HG03457 (cell line): ENCODE data around the gene VAV2.

Experiments
- ATAC-seq: cut with Tn5 transposase; IDR thresholded peaks from one replicate; pipeline ENCODE4 v1.9.1; 2021; ENCODE audit warnings: moderate number of reproducible peaks; ENCODE audit not compliant: unreplicated experiment

Gene VAV2

GRCh38 chr9:133824106-133824801, 167.9 kb downstream of the VAV2 start:
- ATAC-seq: no peak

GRCh38 chr9:133823189-133824105, 168.7 kb downstream of the VAV2 start:
- no peak for ATAC-seq

DNA sequence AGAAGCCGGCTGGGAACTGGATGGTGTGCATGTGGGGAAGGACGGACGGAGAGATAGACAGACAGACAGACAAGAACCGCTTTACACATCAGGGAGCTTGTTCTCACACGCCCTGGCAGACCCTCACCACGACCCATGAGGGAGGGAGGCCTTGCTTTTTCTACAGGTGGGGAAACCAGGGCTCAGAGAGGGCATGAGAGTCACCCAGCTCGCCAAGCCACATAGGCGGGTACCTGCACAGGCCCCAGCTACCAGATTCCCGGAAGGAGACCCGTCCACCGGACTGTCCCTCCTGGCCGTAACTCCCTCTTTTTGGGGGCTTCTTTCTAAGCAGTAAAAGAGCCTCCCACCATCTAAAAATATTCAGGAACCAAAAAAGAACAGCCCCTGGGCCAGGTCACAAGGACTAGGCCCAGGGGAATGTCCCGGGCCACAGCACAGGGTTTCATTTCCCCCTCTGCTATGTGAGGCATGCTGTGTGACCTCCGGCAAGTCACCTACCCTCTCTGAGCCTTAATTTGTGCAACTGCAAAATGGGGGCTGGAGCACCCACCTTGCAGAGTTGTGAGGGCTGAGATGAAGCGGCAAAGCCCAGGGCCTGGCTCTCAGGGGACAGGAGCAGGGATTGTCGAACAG, 169.6 kb downstream of the VAV2 start:
- ATAC-seq: no peak

GRCh38 chr9:133821601-133822429, 170.3 kb downstream of the VAV2 start:
- ATAC-seq: no peak

- ATAC-seq: no peak
These were observed 172.2 kb downstream of the VAV2 start for GRCh38 chr9:133819923-133820322.

DNA sequence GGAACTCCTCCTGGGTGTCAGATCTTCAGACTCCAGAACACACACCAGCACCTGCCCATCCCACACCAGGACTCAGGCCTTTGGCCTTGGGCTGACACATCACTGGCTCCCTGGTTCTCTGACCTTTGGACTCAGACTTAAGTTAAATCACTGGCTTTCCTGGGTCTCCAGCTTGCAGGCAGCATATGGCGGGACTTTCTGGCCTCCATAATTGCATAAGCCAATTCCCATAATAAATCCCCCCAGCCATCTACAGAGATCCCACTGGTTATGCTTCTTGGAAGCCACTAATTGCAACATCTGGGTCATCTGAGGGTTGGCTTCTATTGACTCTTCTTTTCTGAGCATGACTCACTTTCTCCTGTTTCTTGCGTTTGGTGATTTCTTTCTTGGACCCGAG, 173.7 kb downstream of the VAV2 start:
- ATAC-seq: no peak

DNA sequence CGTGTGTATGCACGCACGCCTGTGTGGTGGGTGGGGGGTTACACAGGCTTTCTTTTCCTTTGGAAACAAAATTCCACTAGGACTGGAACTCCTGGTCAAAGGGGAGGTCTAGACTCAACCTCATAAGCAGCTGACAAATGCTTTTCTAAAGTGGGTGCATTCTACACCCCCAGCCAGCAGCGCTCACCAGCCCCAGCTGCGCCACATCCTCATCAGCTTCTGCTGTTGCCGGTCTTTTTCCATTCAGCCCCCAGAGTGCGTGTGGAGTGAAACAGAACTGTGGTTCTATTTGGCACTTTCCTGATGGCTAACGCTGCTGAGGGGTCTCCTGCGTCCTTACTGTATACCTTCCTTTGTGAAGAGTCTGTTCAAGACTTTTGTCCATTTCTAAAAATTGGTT, 176.3 kb downstream of the VAV2 start:
- no peak for ATAC-seq

DNA sequence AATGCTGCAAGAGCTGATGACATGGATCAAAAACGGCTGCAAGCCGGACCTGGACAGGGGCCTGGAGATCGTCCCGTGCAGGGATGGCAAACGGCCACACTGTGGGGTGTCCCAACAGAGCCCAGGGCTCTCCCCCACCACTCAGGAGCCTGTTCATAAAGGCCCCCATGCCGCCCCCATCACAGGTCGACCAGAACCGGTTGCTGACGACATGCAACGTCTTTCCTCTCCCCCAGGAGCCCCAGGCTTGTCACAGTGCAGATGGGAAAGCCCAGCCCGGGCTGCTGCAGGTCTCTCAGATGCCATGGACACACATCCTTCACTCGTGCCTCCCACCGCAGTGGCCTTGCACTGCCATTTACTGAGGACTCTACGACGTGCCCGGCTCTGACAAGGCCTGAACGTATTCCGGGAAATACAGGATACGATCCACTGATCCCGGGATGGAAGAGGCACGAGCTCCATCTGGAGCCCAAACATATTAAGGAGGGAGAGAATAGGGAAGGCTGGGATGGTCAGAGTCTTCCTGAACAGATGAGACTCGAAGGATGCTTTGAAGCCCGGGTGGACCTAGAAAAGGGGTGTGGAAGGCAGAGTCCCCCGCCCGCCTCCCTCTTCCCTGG, 177.4 kb downstream of the VAV2 start:
- no peak for ATAC-seq

DNA sequence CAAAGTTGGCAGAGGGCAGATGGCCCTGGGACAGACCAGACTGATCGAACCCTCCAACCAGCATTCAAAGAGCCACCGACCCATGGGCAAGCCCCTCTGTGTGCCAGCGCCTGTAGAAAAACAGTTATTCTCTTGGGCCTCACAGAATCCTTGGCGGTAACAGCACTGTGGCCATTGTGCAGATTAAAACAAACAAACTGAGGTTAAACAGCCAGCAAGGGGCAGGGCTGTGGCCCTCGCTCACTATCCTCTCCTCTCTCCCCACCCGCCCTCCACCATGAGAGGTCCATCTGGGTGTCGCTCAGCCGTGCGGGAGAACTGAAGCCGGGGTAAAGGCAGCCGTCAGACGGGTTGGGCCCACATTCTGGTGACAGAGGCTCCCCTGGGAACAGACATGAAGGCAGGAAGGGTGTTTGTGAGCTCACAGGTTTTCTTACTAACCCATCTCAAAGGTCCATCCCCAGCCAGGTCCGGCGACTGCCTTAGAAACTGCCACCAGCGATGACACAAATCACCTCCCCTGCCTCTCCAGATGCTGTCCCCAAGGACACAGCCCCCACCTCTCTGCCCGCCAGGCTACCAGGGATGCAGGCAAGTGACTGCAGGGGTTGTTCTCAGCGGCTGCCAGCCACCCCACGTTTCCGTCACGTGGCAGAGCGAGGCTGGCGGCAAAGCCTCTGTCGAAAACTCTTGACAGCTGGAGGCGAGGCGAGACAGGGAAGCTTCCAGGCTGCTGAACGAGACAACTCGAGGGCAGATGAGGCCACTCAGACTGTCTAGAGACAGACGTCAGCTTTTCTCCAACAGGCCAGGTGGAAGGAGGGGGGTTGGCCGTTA, 178.2 kb downstream of the VAV2 start:
- ATAC-seq: no peak

- ATAC-seq: no peak
These were observed 179.0 kb downstream of the VAV2 start for GRCh38 chr9:133812941-133813748.

GRCh38 chr9:133812077-133812868, 179.9 kb downstream of the VAV2 start:
- ATAC-seq: no peak

GRCh38 chr9:133811471-133811870, 180.7 kb downstream of the VAV2 start:
- no peak for ATAC-seq

DNA sequence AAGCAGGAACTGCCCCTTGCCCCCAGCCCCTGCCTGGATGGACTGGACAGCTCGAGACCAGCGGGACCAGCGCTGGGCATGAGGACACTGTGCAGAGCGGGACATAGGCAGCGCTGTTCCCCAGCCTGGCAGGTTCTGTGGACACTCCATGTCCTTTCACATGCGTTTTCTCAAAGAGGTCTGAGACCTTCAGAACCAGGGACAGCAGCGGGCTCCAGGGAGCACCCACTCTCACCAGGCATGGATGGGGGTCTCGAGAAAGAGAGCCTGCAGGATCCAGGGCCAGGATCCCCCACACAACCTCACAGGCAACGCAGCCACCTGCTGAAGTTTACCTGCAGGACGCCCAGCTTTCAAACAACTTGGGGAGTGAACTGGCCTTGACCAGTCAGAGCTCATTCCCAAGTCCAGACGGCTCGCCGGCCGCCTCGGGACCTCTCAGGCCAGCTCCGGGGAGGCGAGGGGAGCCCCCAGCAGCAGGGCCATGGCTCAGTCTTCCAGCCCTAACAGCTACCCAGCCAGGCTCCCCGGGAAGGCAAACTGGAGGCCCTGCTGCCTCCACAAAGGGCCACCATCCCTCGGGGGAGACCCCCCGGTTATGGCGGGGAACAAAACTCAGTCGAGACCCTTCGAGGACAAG, 181.4 kb downstream of the VAV2 start:
- ATAC-seq: no peak

GRCh38 chr9:133809335-133809734, 182.8 kb downstream of the VAV2 start:
- ATAC-seq: no peak

GRCh38 chr9:133807818-133808217, 184.3 kb downstream of the VAV2 start:
- ATAC-seq: no peak

DNA sequence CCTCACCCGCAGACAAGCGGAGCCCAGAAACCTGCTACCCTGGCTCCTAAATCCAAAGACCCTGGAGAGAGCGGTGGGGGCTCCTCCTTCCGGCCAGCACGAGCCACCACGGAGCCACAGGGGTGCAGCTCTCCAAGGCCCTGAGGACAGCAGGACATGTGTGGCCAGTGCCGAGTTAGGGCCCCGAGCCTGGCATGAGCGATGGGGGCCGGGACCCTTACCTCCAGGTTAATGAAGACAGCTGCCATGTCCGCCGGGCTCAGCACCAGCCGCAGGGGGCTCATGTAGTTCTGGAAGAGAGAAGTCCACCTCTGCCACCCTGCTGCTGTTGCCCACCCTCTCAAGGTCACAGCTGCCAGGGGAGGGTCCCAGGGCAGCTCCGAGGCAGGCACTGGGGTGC, 185.1 kb downstream of the VAV2 start:
- no peak for ATAC-seq

GRCh38 chr9:133806623-133807010, 185.5 kb downstream of the VAV2 start:
- no peak for ATAC-seq
